ENCODE data around the gene LHFPL6. TPM values are rescaled to one million over a fixed set of nuclear protein-coding genes. Genes with fewer than 3 reads are reported as not detected.

Gene LHFPL6
- polyA plus RNA-seq, 1 donor = 48.9 TPM

DNA sequence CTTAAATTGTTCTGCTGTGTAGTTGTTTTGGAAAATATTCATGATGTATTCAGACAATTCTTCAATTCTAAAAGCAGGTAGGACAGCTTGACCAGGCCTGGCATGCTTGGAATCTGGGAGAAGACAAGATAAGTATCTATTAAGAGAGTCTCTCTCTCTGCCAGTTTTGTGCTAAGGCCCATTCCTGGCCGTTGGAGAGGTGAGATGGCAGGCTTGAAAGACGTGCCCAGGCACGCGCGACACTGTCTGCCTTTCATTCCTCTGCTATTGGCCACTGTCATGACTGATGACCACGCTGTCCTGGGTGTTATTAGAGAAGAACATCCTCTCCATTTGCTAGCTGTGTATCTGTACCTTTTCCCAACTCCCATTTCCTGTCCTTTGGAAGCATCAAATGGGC lies 90.3 kb downstream of the LHFPL6 start:
- DNase-seq (ENCODE audit: low read depth) = no peak

DNA sequence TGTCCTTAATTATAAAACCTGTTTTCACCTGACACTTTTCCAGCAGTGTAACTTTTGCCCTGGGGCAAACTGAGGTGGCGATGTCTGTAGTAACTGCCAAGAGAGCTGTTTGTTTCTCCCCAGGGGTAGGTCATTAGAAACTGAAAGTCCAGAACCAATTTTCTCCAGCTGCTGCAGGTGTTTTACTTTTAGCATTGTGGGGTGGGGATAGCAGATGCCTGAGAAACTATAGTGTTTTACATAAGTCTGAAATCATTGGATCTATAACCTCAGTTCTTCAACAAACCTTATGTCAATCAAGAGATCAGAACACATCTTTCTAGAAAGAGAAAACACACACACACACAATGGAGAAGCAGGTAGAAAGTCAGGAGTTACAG lies 92.7 kb downstream of the LHFPL6 start:
- DNase-seq (ENCODE audit: low read depth) = no peak

DNA sequence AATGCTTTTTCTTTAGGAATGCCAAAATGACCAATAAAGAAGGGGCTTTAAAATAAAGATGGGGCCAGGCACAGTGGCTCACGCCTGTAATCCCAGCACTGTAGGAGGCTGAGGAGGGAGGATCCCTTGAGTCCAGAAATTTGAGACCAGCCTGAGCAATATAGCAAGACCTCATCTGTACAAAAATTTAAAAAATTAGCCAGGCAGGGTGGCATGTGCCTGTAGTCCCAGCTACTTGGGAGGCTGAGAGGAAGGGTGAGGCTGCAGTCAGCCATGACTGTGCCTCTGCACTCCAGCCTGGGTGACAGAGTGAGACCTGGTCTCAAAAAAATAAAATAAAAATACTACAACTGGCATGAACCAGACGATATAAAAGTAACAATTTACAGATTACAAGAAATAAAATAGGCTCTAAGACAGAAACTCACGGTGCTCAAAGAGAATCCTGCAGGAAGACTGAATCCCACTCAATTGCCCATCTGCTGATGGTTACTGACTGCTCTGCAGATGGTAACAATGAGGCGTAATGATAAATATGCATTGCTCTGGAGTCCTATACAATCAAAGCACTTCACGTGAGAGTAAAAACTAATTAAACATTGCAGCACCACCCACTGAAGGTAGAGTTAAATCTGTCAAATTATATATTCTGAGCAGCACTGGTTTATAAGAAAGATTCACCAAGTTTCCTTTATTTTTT lies 93.2 kb downstream of the LHFPL6 start:
- no peak for DNase-seq (ENCODE audit: low read depth)

DNA sequence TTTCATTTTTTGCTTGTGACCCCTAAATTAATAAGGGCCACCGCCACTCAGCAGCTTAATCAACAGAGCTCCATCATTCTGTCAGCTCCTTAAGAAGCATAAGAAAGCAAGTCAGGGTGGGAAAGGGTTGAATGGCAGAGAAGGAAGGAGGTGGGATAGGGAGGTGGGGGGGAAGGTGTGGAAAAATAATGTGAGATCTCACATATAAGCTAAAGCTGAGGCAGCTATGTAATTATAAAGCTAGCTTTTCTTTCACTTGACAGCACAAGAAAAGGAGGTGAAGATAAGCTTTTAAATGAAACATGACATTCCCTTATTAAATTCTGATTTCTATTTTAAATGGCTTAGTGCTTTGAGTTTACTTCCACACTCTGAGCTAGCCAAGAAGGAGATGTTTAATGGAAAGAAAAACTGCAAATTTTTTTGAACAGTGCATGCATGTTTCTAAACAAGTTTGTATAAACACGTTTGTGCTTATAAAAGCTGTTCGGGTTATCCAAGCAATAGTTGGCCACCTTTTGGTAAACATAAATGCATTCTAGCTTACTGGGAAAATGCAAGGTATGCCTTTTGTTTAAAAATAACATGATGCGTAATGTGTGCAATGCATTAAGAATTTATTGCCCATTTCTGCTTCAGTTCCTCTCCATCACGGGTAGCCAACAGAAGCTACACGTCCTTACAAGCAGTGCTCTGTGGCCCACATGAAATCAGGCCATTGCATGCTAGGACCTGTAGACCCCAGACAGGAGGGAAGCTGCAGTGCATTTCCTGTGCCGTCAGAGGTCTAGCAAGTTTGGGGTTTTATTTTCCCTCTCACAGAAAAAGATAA lies 96.2 kb downstream of the LHFPL6 start:
- no peak for DNase-seq (ENCODE audit: low read depth)

DNA sequence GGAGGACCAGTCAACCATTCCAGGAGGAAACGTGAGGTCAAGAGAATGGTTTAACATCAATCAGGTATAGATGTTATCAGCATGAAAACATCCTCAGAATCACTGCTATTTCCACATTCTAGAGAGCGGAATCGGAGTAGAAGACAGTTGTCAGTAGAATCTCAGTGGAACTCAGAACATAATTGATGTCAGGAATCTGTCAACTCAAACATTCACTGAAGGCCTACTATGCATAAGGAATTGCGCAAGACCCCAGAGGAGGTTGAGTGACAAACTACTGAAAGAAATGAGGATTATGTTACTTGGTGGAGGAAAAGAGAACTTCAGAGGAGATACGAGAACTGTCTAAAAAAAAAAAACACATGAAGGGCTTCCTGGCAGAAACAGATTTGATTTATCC lies 97.8 kb downstream of the LHFPL6 start:
- DNase-seq (ENCODE audit: low read depth) = no peak

DNA sequence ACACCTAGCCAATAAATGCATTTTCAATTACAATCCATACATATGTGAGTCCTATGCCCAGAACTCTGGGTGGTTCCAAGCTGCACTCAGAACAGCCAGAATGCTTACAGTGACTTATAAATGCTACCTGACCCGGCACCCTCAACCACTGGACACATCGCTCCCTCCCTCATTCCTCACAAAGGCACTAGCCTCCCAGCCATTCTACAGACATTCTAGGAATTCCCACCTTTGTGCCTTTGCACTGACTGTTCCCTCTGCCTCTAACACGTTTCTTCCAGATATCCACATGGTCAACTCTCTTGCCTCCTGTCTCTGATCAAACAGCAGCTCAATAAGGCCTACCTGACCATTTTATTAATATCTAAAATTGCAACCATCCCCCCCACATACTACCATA lies 99.9 kb downstream of the LHFPL6 start:
- no peak for DNase-seq (ENCODE audit: low read depth)

DNA sequence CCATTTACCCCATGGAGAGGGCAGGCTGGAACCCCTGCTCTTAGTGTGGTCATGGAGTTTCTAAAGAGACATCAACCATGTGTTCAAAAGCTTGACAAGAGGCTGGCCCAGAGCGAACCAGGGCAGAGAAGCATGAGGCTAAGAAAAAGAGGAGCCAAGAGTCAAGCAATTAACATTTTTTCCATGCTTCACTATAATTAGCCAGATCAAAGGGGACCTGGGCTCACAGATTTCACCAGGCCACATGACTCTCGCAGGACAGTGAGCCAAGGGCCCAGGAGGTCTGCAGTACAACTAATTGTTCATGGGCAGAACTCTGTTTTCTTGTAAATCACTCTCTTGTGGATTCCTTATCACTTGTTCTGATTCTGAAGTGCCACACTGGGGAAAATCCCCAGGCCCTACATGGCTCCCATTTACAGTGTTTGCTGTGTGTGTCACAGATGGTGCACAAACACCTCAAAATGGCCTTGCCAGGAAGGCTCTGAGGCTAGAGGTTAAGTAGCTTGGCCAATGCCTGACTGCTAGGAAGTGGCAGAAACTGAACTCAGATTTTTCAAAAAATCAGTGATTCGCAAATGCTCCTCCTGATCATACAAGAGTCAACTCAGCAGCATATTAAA lies 101.2 kb downstream of the LHFPL6 start:
- no peak for DNase-seq (ENCODE audit: low read depth)

DNA sequence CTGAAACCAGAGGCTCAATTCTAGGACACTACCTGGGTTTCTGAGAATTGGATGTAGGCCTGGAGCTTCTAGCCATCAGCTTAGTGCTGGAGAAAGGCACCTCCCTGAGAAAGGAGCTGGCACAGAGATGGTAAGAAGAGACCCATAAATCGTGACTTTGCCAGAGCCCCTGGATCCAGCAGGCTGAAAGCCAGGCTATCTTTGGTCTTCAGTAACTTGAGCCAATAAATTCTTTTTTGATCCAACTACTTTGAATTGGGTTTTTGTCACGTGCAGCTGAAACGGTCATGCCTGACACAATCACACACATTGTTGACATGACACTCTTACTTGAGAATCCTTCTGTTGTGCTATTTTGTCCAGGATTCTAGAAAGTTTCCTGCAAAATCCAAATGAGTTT lies 103.4 kb downstream of the LHFPL6 start:
- DNase-seq (ENCODE audit: low read depth) = no peak

DNA sequence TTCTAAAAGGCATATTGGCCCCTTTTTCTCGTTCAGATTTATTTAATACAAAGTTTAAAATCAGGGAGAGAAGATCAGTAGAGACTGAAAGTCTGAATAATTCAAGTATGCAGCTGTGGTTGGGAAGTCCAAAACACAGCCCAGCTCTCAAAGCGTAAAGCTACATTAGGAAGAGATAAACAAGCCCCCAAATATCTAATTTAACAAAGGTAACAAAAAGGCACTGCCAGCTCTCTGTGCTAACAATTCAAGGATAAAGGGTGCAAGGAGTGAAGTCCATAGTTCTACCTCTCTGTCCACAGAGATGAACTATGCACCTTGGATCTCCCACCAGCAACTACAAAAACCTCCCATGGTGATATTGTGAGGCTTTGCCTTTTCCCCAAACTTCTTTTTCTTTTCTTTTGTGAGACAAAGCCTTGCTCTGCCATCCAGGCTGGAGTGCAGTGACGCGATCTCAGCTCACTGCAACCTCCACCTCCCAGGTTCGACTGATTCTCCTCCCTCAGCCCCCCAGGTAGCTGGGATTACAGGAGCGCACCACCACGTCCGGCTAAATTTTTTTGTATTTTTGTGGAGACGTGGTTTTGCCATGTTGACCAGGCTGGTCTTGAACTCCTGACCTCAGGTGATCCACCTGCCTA lies 104.4 kb downstream of the LHFPL6 start:
- DNase-seq (ENCODE audit: low read depth) = no peak

DNA sequence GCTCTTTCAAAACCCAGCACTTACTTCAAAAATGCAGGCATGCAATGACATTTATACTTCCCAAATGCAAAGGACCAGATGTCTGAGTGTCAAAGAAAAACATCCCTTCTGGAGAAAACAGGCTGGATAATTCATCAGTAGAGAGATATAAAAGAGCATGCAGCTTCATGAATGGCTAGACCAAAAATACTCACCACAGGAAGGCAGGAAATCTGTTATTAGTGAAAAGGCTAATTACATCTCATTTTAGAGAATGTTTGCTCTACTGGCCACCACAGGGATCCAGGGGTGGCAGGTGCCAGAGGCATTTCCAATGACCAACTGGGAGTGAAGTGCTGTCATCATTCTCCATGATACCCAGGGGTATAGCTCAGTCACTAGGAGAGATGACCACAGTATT lies 106.5 kb downstream of the LHFPL6 start:
- DNase-seq (ENCODE audit: low read depth) = no peak

DNA sequence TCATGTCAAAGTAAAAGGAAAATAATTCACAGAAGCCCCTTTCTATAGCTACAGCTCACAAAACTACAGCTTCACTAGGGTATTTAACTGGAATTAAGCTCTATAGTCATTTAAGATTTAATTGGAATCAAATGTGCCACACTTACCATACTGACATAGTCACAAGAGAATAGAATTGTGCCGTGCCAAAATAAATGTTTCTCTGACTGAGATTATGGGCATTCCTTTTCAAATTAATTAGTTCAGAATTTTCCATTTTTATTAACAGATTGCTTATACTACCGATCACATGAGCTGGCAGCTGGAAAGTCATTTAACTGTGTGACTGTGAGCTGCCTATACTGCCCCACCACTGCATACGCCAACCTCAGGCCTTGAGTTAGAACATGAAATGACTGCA lies 108.4 kb downstream of the LHFPL6 start:
- no peak for DNase-seq (ENCODE audit: low read depth)

DNA sequence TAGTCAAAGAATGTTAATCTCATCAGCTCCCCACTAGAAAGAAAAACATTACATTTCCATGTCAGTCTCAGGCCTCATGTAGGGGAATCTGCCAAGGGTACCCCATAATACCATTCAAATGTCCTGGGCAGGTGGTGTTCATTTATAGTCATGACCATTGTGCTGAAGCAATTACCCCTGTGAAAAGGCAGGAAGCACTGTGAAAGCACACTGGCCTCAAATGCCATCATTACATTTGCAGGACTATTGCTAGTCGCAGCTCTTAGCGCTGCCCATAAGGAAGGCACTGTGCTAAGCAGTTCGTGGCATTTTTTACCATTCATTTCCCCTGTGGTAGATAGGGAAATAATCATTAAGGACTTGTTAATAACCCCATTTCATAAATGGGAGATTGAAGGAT lies 109.0 kb downstream of the LHFPL6 start:
- no peak for DNase-seq (ENCODE audit: low read depth)

DNA sequence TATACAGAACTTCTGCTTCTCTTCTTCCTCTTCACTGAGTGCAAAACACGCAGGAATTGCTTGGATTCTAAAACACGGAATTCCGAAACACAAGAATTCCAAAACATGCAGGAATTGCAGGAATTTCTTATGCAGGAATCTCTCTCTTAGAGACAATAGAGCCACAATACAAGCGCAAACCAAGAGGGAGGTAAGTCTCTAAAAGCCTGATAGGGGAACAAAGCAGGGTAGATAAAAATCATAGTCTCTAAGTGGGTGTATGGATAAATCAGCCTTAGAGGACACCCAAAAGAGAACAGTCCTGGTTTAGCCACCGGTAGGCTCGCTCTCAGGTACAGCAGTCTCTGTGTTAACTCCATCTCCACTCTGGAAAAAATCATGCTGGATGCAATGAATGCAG lies 112.9 kb downstream of the LHFPL6 start:
- no peak for DNase-seq (ENCODE audit: low read depth)

DNA sequence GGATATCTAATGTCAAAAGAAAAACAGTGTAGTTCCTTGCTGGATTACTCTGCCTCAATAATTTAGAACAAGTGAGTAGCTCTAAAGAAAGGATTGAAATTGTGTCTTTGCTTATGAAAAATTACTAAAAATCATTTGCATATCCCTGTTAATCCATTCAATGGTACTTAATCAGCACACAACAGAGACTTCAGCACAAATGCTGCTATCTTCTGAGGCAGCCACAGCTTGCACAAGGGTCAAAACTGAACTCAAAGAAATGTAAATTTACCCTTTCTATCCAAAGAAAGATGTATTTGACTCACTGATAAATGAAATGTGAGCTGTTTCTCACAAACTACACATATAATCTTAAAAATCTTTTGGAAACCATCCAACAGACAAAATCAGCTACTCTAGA lies 116.2 kb downstream of the LHFPL6 start:
- no peak for DNase-seq (ENCODE audit: low read depth)

DNA sequence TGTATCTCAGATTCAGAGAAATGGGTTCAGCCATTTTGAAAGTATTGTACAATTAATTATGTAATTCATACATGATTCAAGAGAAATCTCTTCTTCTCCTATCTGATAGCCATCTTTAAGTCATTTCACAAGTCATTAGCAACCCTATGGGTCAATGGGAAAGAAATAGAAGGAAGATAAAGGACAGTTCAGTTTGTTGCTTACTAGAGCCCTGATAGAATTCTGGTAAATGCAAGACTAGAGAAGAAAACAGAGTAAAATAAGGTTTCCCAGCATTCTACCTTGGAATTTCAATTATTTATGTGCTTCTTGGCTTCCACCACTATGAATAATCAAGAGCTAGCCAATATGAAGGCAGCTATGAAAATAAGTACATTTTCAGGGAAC lies 117.7 kb downstream of the LHFPL6 start:
- DNase-seq (ENCODE audit: low read depth) = no peak

DNA sequence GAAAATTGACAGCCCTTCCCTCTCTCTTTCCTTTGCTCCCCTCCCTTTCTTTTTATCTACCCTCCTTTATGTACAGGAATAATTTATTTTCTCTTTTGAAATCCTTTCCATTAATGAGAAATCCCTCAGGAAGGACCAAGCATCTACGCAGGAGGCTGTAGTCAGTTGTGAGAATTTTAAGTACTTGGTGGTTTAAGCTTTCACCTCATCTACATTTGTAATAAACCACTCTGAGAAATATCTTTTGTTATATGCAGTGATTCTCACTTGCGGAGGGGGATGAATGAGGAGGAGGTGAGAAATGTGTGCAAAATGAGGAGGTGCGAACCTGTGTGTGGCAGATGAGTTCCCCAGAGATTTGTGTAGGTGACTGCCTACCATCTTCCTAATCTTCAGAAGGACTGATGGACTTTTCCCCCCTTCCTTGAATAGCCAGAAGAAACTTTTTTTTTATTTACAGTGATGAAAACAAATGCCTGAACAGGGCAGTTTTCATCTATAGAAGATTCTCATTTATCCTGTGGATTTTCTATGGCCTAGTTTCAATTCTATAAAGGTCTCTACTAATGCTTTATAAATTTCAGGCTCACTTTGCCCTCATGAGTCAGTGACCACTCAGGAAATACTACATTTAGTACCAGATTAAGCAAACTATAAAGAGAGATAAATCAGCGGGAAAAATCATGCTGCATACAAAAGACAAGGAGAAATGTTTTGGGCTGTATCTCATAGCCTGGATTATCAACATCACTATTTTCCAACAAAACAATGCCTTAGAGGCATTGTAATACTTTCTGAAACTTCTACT lies 118.3 kb downstream of the LHFPL6 start:
- DNase-seq (ENCODE audit: low read depth) = no peak

DNA sequence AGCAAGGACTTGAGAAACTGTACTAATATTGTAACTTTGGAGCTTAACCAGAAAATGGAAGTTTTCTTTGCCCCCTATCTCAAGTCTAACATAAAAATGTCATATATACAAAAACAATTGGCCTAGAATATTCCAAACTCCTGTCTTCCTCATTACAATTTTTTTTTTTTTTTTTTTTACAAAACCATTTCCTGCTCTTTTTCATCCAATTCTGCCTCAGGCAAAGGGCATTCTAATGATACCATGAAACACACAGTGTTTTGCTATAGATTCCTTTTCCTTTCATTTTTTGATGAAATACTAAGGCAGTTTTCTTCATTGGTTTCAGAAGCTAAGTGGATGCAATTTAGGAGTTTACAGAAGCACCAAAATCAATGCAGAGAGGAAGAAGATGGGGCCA lies 119.7 kb downstream of the LHFPL6 start:
- no peak for DNase-seq (ENCODE audit: low read depth)

DNA sequence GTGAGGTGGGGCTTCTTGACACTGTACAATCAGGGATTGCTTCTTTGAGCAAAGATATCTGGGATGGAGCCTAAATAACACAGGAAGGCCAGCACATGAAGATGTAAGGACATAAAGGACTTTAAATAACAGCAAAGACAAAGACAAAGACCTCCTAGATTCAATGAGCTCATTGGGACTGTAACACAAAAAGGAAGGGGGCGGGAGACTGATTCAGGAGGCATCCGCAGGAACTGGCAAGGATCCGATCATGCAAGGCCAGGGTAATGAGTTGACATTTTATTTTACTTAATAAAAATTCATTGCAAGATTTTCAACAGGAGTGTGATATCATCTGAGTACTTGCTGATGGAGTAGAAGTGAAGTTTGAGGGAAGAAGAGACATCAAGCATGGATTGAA lies 121.5 kb downstream of the LHFPL6 start:
- DNase-seq (ENCODE audit: low read depth) = no peak

DNA sequence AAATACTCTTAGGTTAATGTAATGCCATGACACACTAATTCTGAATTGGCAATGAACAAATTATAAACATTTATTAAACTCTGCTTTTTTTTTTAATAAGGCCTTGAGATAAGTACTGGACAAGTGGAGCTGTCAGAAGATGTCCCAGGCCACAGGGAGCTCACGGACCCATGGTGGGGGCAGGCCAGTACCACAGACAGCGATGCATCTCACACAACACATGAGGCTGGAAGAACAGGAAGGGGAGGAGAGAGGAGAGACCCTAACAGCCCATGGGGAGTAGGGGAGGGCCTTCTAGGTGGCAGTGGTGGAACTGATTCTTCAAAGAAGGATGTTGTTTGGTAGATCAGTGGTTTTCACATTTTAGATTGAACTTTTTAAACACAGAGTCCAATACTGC lies 128.4 kb downstream of the LHFPL6 start:
- DNase-seq (ENCODE audit: low read depth) = no peak

DNA sequence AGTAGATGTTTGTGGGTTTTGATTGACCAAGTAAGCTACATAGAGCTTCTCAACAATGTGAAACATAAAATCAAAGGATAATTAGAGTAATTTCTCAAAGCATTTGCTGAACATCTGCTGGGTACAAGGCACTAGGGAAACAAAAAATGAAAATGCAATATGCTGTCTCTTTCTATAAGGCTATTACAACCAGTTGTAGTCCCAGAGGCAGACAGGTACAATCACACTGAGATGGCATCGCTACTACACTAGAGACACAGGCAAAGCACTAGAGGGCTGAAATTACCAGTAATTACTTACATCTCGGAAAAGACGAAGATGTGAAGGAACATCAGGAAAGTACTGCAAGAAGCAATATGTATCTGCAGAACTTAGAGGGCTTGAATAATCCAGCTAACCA lies 133.3 kb downstream of the LHFPL6 start:
- no peak for DNase-seq (ENCODE audit: low read depth)

DNA sequence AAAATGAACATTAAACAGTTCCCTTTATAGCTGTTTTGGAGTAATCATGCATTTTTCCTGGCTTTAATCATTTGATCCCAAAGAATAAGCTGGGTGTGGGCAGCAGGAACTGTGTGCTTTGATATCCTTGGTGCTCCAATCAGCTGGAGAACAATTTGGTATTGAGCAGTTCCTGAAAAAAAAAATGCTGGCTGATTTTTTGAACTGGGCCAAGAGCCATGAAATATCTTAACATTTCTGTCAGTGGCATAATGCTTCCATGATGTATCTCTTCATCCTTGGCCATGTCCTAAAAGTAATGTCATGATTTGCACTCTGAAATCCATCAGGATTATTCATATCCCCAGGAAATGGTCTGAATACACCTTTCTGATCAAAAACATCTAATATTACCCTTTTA lies 134.7 kb downstream of the LHFPL6 start:
- DNase-seq (ENCODE audit: low read depth) = no peak

DNA sequence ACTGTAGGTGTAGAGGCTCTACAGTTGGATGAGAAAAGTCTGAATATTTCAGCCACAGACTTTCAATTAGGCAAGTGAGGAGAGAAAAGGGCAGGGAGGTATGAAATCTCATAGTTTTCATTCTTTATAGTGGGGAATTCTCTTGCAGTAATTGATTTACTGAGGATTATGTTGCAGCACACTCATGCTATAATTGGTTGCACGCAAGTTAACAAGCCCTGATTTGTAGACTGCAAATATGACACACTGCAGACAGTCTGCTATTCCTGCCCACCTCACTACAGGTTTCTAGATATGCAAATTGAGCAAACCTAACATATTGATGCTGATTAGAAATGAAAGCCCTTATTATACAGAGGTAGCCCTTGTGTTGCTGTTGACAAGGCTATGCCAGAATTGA lies 139.4 kb downstream of the LHFPL6 start:
- no peak for DNase-seq (ENCODE audit: low read depth)
